HepG2 (cell line): Measurements from ENCODE around the gene ITIH3. TPM values are rescaled to one million over a fixed set of nuclear protein-coding genes. Genes with fewer than 3 reads are reported as not detected.

Source experiments
- ATAC-seq: fragments of 200-7000 bp; cut with Tn5 transposase; 3 replicates; pipeline ENCODE4 v1.9.1; 2020; ENCODE audit warnings: mild to moderate bottlenecking, moderate library complexity
- BruUV-seq: library from RNA; stranded (reverse); fragments of 400-500 nt; replicated peaks from 2 replicates; lab custom pipeline; 2021; lab: Mats Ljungman, UMichigan
- CTCF ChIA-PET: fragments of 300-600 bp; formaldehyde crosslinking; extraction: SDS; loops from one replicate; lab custom pipeline; 2021; ENCODE audit warnings: low total read pairs, inconsistent platforms, low intra/inter-chr PET ratio; lab: Yijun Ruan, JAX
- POLR2A ChIA-PET: fragments of 350-600 bp; sonication (Branson Sonifier 250); formaldehyde crosslinking; loops from one replicate; lab custom pipeline; 2020; ENCODE audit warnings: antibody characterized with exemption, inconsistent platforms; lab: Yijun Ruan, JAX
- DNase-seq: peaks from one replicate; pipeline ENCODE4 v3.0.0-alpha.2; 2015; ENCODE audit warnings: low spot score
- FAIRE-seq: peaks from 3 replicates; lab custom pipeline; 2011; peaks lifted over from hg19 to GRCh38; lab: Jason Lieb, UNC
- H2AFZ ChIP-seq: one replicate; pipeline ENCODE4 v1.6.1; 2011; ENCODE audit warnings: low read length, inconsistent platforms
- H3K27ac ChIP-seq: fragments of 300-600 bp; 3 replicates; pipeline ENCODE4 v1.8.0; 2011; ENCODE audit warnings: mixed run types, mild to moderate bottlenecking, mixed read lengths, low read length, inconsistent platforms; ENCODE audit not compliant: insufficient read depth; ENCODE audit errors: extremely low read length
- H3K27me3 ChIP-seq, 2 experiments: fragments of 200-600 bp in 1 of 2; 2 replicates in 1 of 2; 3 replicates in 1 of 2; pipeline versions ENCODE4 v1.6.0 to v1.8.0; 2011; ENCODE audit warnings: low read length in 2 of 2, mild to moderate bottlenecking in 2 of 2, moderate library complexity in 2 of 2, inconsistent platforms in 1 of 2; ENCODE audit not compliant: insufficient read depth in 2 of 2, control insufficient read depth in 1 of 2
- H3K36me3 ChIP-seq, 2 experiments: fragments of 200-600 bp in 1 of 2; replicated peaks in 1 of 2; 2 replicates in 1 of 2; 3 replicates in 1 of 2; pipeline versions ENCODE4 v1.5.1 to v1.8.0; 2011; ENCODE audit warnings: low read length in 2 of 2, inconsistent platforms in 1 of 2; ENCODE audit not compliant: insufficient read depth in 2 of 2, control insufficient read depth in 1 of 2
- H3K4me1 ChIP-seq: 2 replicates; pipeline ENCODE4 v1.5.1; 2012; ENCODE audit warnings: low read length, inconsistent platforms; ENCODE audit not compliant: insufficient read depth
- H3K4me2 ChIP-seq: 2 replicates; pipeline ENCODE4 v1.6.0; 2011; ENCODE audit warnings: low read depth, low read length, inconsistent platforms
- H3K4me3 ChIP-seq, 3 experiments: fragments of 200-600 bp in 1 of 3; sonication (generic), shearing (Covaris generic) in 1 of 3; replicated peaks in 1 of 3; 2 replicates each; pipeline ENCODE4 v1.5.1; 2011 to 2016; ENCODE audit warnings: low read length in 3 of 3, inconsistent platforms in 2 of 3, low read depth in 2 of 3, mild to moderate bottlenecking in 2 of 3, control low read depth in 1 of 3, mixed read lengths in 1 of 3; ENCODE audit not compliant: insufficient read depth in 1 of 3
- H3K79me2 ChIP-seq: one replicate; pipeline ENCODE4 v1.6.1; 2011; ENCODE audit warnings: low read length, inconsistent platforms; ENCODE audit not compliant: insufficient read depth
- H3K9ac ChIP-seq: 2 replicates; pipeline ENCODE4 v1.6.0; 2011; ENCODE audit warnings: mild to moderate bottlenecking, low read depth, low read length, inconsistent platforms; ENCODE audit not compliant: insufficient read depth
- H3K9me3 ChIP-seq: 2 replicates; pipeline ENCODE4 v1.5.1; 2012; ENCODE audit warnings: mild to moderate bottlenecking, low read length
- H4K20me1 ChIP-seq: 2 replicates; pipeline ENCODE4 v1.6.0; 2011; ENCODE audit warnings: inconsistent platforms, mild to moderate bottlenecking, low read length, moderate library complexity; ENCODE audit not compliant: insufficient read depth
- CCDC6 ChIP-seq: sonication (generic); formaldehyde crosslinking; IDR thresholded peaks from 2 replicates; pipeline ENCODE4 v1.8.1; 2022; ENCODE audit warnings: mild to moderate bottlenecking, missing genetic modification reagents, moderate library complexity
- RAD21 ChIP-seq: fragments of 450-650 bp; formaldehyde crosslinking; IDR thresholded peaks from 2 replicates; pipeline ENCODE4 v1.5.0; 2020; ENCODE audit warnings: mild to moderate bottlenecking
- RFXAP ChIP-seq: sonication (generic); formaldehyde crosslinking; IDR thresholded peaks from 2 replicates; pipeline ENCODE4 v1.4.0; 2020; ENCODE audit warnings: missing genetic modification reagents, borderline replicate concordance
- YY1 ChIP-seq: IDR thresholded peaks from 2 replicates; pipeline ENCODE4 v1.6.1; 2011; ENCODE audit warnings: low read length, low read depth, moderate library complexity, mild to moderate bottlenecking; ENCODE audit not compliant: insufficient read depth, insufficient replicate concordance
- ZFP36 ChIP-seq: fragments of 150-350 bp; IDR thresholded peaks from 2 replicates; pipeline ENCODE4 v1.6.1; 2018; ENCODE audit warnings: borderline replicate concordance, low read length, low read depth; ENCODE audit not compliant: partially characterized antibody
- ZNF318 ChIP-seq: sonication (generic); formaldehyde crosslinking; IDR thresholded peaks from 2 replicates; pipeline ENCODE4 v1.4.0; 2020; ENCODE audit warnings: mild to moderate bottlenecking, missing genetic modification reagents
- ZNF501 ChIP-seq: sonication (generic); formaldehyde crosslinking; IDR thresholded peaks from 2 replicates; pipeline ENCODE4 v1.5.1; 2020; ENCODE audit warnings: mild to moderate bottlenecking, moderate library complexity, missing genetic modification reagents
- ZNF567 ChIP-seq: sonication (generic); formaldehyde crosslinking; IDR thresholded peaks from 2 replicates; pipeline ENCODE4 v1.8.1; 2023; ENCODE audit warnings: mild to moderate bottlenecking, missing genetic modification reagents, borderline replicate concordance
- ZNF598 ChIP-seq: sonication (generic); formaldehyde crosslinking; IDR thresholded peaks from 2 replicates; pipeline ENCODE4 v1.5.1; 2020; ENCODE audit warnings: mild to moderate bottlenecking, missing genetic modification reagents, borderline replicate concordance
- ZNF674 ChIP-seq: sonication (generic); formaldehyde crosslinking; IDR thresholded peaks from 2 replicates; pipeline ENCODE4 v1.5.0; 2020; ENCODE audit warnings: low read depth, mild to moderate bottlenecking, missing genetic modification reagents
- ZNF703 ChIP-seq: sonication (generic); formaldehyde crosslinking; IDR thresholded peaks from 2 replicates; pipeline ENCODE4 v1.5.1; 2020; ENCODE audit warnings: missing genetic modification reagents, mild to moderate bottlenecking, moderate library complexity, borderline replicate concordance
- WGBS: methylation state at CpG from one replicate; pipeline ENCODE4 v1.1.6; 2017; ENCODE audit warnings: low lambda C conversion rate; 5-methylcytosine and 5-hydroxymethylcytosine counted together
- in situ Hi-C: cut with HindIII; loops from 2 replicates; pipeline ENCODE4 v1.10.0; 2017; ENCODE audit warnings: low pct_unique_long_range_greater_than_20kb; ENCODE audit not compliant: extremely low pct_ligation_motif_present
- intact Hi-C: fragments of 100-400 bp; cut with micrococcal nuclease; formaldehyde crosslinking; loops from one replicate; pipeline ENCODE4 v1.10.0; 2022; ENCODE audit not compliant: unreplicated experiment
- polyA plus RNA-seq, 8 experiments: library from polyadenylated mRNA; depleted of rRNA in 3 of 8; stranded (reverse) in 7 of 8; unstranded in 1 of 8; fragments of >200 nt; fragmentation: Illumina TruSeq in 4 of 8; extraction: Trizol in 4 of 8; gene quantifications; 2 replicates each; pipeline versions ENCODE4 v1.2.1 to v1.2.3, GENCODE V29; 2011 to 2016; ENCODE audit warnings: low read depth in 4 of 8, missing spikeins in 1 of 8, mixed read lengths in 1 of 8; ENCODE audit not compliant: insufficient read depth in 1 of 8
- total RNA-seq, 5 experiments: library from RNA; depleted of rRNA; stranded (reverse); fragments of >200 nt; fragmentation: Illumina TruSeq; extraction: Trizol; gene quantifications; 2 replicates each; pipeline ENCODE4 v1.2.3, GENCODE V29; 2016; ENCODE audit warnings: low read depth in 1 of 5

The ITIH3 gene
- total and polyA plus RNA-seq, 2 of the 13 experiments (the other 11 are each of a cell fraction or from before 2014, with no cell fraction given): 105 to 632 TPM

GRCh38 chr3:52816654-52817053 lies 22.1 kb downstream of the ITIH3 start:
- H3K4me1 ChIP-seq: peaks cover 64% of the 10 kb centered on the region
- no peak overlapping the region for H3K9ac ChIP-seq
- POLR2A ChIA-PET: interaction anchor here (1.2 to 1.5 kb wide), 3 partner anchors 12 to 112 kb away, joined by 3 to 4 read pairs (median 4); no protein-coding TSS in a partner anchor
- no peak for DNase-seq
- H3K4me3 ChIP-seq: no peak overlapping the region
- CTCF ChIA-PET: no interaction called here
- BruUV-seq: no TSS peak
- H3K79me2 ChIP-seq: no peaks in the 10 kb centered on the region
- 83% methylated on average over 3 of the region's 10 CpGs for WGBS
- no peak for FAIRE-seq
- no peaks in the 10 kb centered on the region for H4K20me1 ChIP-seq
- H3K9me3 ChIP-seq: no peaks in the 10 kb centered on the region
- 0 out of 3 replicates have a peak, but pooled peaks have one; percentile 1 for ATAC-seq
- H3K36me3 ChIP-seq: no peaks in the 10 kb centered on the region
- H3K4me2 ChIP-seq: no peak overlapping the region
- in situ Hi-C loops: no loop called here
- no peak overlapping the region for H2AFZ ChIP-seq
- no peaks in the 10 kb centered on the region for H3K27me3 ChIP-seq
- TF ChIP-seq RFXAP (CRISPR knock-in tag) (no peak), CCDC6 (CRISPR knock-in tag) (no peak), RAD21 (no peak)
- intact Hi-C loops: no loop called here
- H3K27ac ChIP-seq: no peak overlapping the region

GRCh38 chr3:52817221-52817620 lies 22.6 kb downstream of the ITIH3 start:
- Histone ChIP-seq H3K4me2 (no peak overlapping the region), H3K9me3 (no peaks in the 10 kb centered on the region), H3K4me3 (no peak overlapping the region), H3K79me2 (no peaks in the 10 kb centered on the region), H4K20me1 (no peaks in the 10 kb centered on the region), H3K27ac (no peak overlapping the region), H3K27me3 (no peaks in the 10 kb centered on the region), H3K36me3 (no peaks in the 10 kb centered on the region), H2AFZ (no peak overlapping the region), H3K9ac (no peak overlapping the region), H3K4me1 (peaks cover 60% of the 10 kb centered on the region)
- DNase-seq (no peak), FAIRE-seq (no peak), ATAC-seq (no peak)
- in situ Hi-C loops (no loop called here), intact Hi-C loops (no loop called here)
- CTCF ChIA-PET: no interaction called here
- no TSS peak for BruUV-seq
- WGBS: 91% methylated on average over 7 of the region's 10 CpGs
- POLR2A ChIA-PET: interaction anchor here (1.4 to 1.5 kb wide), 2 partner anchors 13 to 113 kb away, joined by 4 read pairs; no protein-coding TSS in a partner anchor
- TF ChIP-seq ZNF598 (CRISPR knock-in tag): no peak
- TF ChIP-seq ZNF703 (CRISPR knock-in tag): no peak
- no peak for TF ChIP-seq ZNF318 (CRISPR knock-in tag)
- TF ChIP-seq ZNF567 (CRISPR knock-in tag): no peak
- no peak for TF ChIP-seq ZNF501 (CRISPR knock-in tag)
- no peak for TF ChIP-seq ZNF674 (CRISPR knock-in tag)
- TF ChIP-seq ZFP36: no peak
- TF ChIP-seq YY1: no peak
